ENCODE results near the gene PMS2. TPM values are rescaled to one million over a fixed set of nuclear protein-coding genes. Genes with fewer than 3 reads are reported as not detected.

Gene PMS2
- total and polyA plus RNA-seq, 2 experiments from 2014 or later: 5.2 to 15.6 TPM

GRCh38 chr7:6032641-6033040 lies 23.8 kb upstream of the PMS2 start (continued):
- TF ChIP-seq ZNF462 (CRISPR knock-in tag; IDR thresholded peaks at IDR 0.05): no peak
- no peak for TF ChIP-seq CREB1 (CRISPR knock-in tag; IDR thresholded peaks at IDR 0.05; ENCODE audit: low read depth)
- TF ChIP-seq EZH2 (IDR thresholded peaks at IDR 0.05; ENCODE audit: low read depth, unreplicated experiment): no peak
- TF ChIP-seq ZNF331 (CRISPR knock-in tag; IDR thresholded peaks at IDR 0.05; ENCODE audit: low read depth): no peak
- no peak for TF ChIP-seq POLR2AphosphoS5 (IDR thresholded peaks at IDR 0.05; ENCODE audit: low read depth)
- no peak for TF ChIP-seq EZH2phosphoT487 (IDR thresholded peaks at IDR 0.05; ENCODE audit: unreplicated experiment)

- H3K36me3 ChIP-seq (ENCODE audit: insufficient read depth): peaks cover 55% of the 10 kb centered on the region
- no peak overlapping the region for H2AFZ ChIP-seq
- H4K20me1 ChIP-seq (replicated peaks; ENCODE audit: insufficient read depth): peaks cover 32% of the 10 kb centered on the region
- H3K27me3 Mint-ChIP-seq (ENCODE audit: insufficient read depth, low read depth, poor library complexity): peaks cover 4% of the 10 kb centered on the region
- H3K4me3 ChIP-seq: no peak overlapping the region
- H3K4me1 Mint-ChIP-seq: no peaks in the 10 kb centered on the region
- no peak for DNase-seq (ENCODE audit: low spot score)
- no peaks in the 10 kb centered on the region for H3K27me3 ChIP-seq (ENCODE audit: insufficient read depth)
- no peak overlapping the region for H3K4me3 Mint-ChIP-seq
- ATAC-seq: no peak
- H3K9me3 Mint-ChIP-seq: no peaks in the 10 kb centered on the region
- H3K27ac Mint-ChIP-seq: no peak overlapping the region
- no peaks in the 10 kb centered on the region for H3K9me2 ChIP-seq (ENCODE audit: insufficient read depth)
- no peaks in the 10 kb centered on the region for H3K4me1 ChIP-seq (ENCODE audit: insufficient read depth)
- H3K4me2 ChIP-seq: no peak overlapping the region
- TF ChIP-seq ETS1 (IDR thresholded peaks at IDR 0.05) (no peak), CTCF (conservative IDR thresholded peaks at IDR 0.05; ENCODE audit: low read depth in 2 of 2) (no peak), EZH2phosphoT487 (IDR thresholded peaks at IDR 0.05; ENCODE audit: unreplicated experiment) (no peak), ZNF114 (CRISPR knock-in tag; IDR thresholded peaks at IDR 0.05) (no peak), STAT1 (IDR thresholded peaks at IDR 0.05; ENCODE audit: unreplicated experiment) (no peak), POLR2AphosphoS5 (IDR thresholded peaks at IDR 0.05; ENCODE audit: low read depth) (no peak), CREB1 (CRISPR knock-in tag; IDR thresholded peaks at IDR 0.05; ENCODE audit: low read depth) (no peak), NANOG (IDR thresholded peaks at IDR 0.05; ENCODE audit: borderline replicate concordance) (no peak), ZNF331 (CRISPR knock-in tag; IDR thresholded peaks at IDR 0.05; ENCODE audit: low read depth) (no peak), EZH2 (IDR thresholded peaks at IDR 0.05; ENCODE audit: low read depth, unreplicated experiment) (no peak)
- peaks cover 29% of the 10 kb centered on the region for H3K79me2 ChIP-seq (replicated peaks; ENCODE audit: insufficient read depth)
- peaks cover 75% of the 10 kb centered on the region for H3K36me3 Mint-ChIP-seq (ENCODE audit: low read depth)
- H3K27ac ChIP-seq (ENCODE audit: low read depth): no peak overlapping the region
- 0 out of 2 replicates have a peak, but pooled peaks cover 2% of the 10 kb centered on the region for H3F3A ChIP-seq (replicated peaks; ENCODE audit: low read depth)
These were observed 23.3 kb upstream of the PMS2 start for GRCh38 chr7:6032167-6032566.
